PC-3 (cell line): ENCODE measurements around the gene GNAI2. TPM values are rescaled to one million over a fixed set of nuclear protein-coding genes. Genes with fewer than 3 reads are reported as not detected.

Experiments
- ATAC-seq: fragments of 200-7000 bp; cut with Tn5 transposase; 2 replicates; pipeline ENCODE4 v1.9.1; 2020; ENCODE audit warnings: mild to moderate bottlenecking, moderate library complexity
- BruUV-seq: library from RNA; stranded (reverse); fragments of 400-500 nt; replicated peaks from 2 replicates; lab custom pipeline; 2021; lab: Mats Ljungman, UMichigan
- CTCF ChIA-PET: fragments of 300-600 bp; sonication (Branson Sonifier 250); formaldehyde crosslinking; loops from one replicate; lab custom pipeline; 2022; ENCODE audit warnings: antibody characterized with exemption; lab: Charles Lee
- POLR2A ChIA-PET: fragments of 300-600 bp; sonication (Branson Sonifier 250); formaldehyde crosslinking; loops from one replicate; lab custom pipeline; 2022; ENCODE audit warnings: antibody characterized with exemption; ENCODE audit not compliant: unreplicated experiment; lab: Charles Lee
- DNase-seq: peaks from one replicate; pipeline ENCODE4 v3.0.0-alpha.2; 2015
- H2AFZ ChIP-seq: fragments of 300-600 bp; sonication (generic); 2 replicates; pipeline ENCODE4 v1.6.0; 2016; ENCODE audit warnings: antibody characterized with exemption, low read length
- H3F3A ChIP-seq: fragments of 300-600 bp; sonication (generic); one replicate; pipeline ENCODE4 v1.6.0; 2017; ENCODE audit warnings: antibody characterized with exemption, low read length, control low read depth, mild to moderate bottlenecking; ENCODE audit not compliant: unreplicated experiment
- H3K27ac ChIP-seq: fragments of 300-600 bp; sonication (generic); 2 replicates; pipeline ENCODE4 v1.5.1; 2016; ENCODE audit warnings: mild to moderate bottlenecking, low read length
- H3K27me3 ChIP-seq: fragments of 300-600 bp; sonication (generic); 2 replicates; pipeline ENCODE4 v1.6.1; 2016; ENCODE audit warnings: low read length, mixed read lengths
- H3K36me3 ChIP-seq: fragments of 300-600 bp; sonication (generic); 2 replicates; pipeline ENCODE4 v1.6.1; 2016; ENCODE audit warnings: low read depth, mixed run types, low read length, mixed read lengths
- H3K4me1 ChIP-seq: fragments of 300-600 bp; sonication (generic); 2 replicates; pipeline ENCODE4 v1.5.1; 2016; ENCODE audit warnings: low read length; ENCODE audit not compliant: insufficient read depth
- H3K4me2 ChIP-seq: fragments of 300-600 bp; sonication (generic); 2 replicates; pipeline ENCODE4 v1.6.0; 2016; ENCODE audit warnings: low read length
- H3K4me3 ChIP-seq: fragments of 300-600 bp; sonication (generic); 2 replicates; pipeline ENCODE4 v1.5.1; 2016; ENCODE audit warnings: mild to moderate bottlenecking, low read length, mixed read lengths
- H3K79me2 ChIP-seq: fragments of 300-600 bp; sonication (generic); 2 replicates; pipeline ENCODE4 v1.6.1; 2017; ENCODE audit warnings: low read length, mixed read lengths
- H3K9ac ChIP-seq: fragments of 300-600 bp; sonication (generic); 2 replicates; pipeline ENCODE4 v1.6.0; 2016; ENCODE audit warnings: mild to moderate bottlenecking, low read length
- H3K9me2 ChIP-seq: fragments of 300-600 bp; sonication (generic); replicated peaks from 2 replicates; pipeline ENCODE4 v1.6.1; 2016; ENCODE audit warnings: mixed run types, low read length, mixed read lengths
- H3K9me3 ChIP-seq: fragments of 300-600 bp; sonication (generic); 2 replicates; pipeline ENCODE4 v1.6.1; 2016; ENCODE audit warnings: low read length, mixed read lengths
- H4K20me1 ChIP-seq: fragments of 300-600 bp; sonication (generic); 2 replicates; pipeline ENCODE4 v1.6.1; 2016; ENCODE audit warnings: low read length, mixed read lengths
- CTCF ChIP-seq: fragments of 300-600 bp; sonication (generic); conservative IDR thresholded peaks from 2 replicates; pipeline ENCODE4 v1.5.1; 2017; ENCODE audit warnings: antibody characterized with exemption, low read depth, mild to moderate bottlenecking, low read length
- EZH2 ChIP-seq: fragments of 300-600 bp; sonication (generic); IDR thresholded peaks from one replicate; pipeline ENCODE4 v1.6.1; 2017; ENCODE audit warnings: antibody characterized with exemption, mild to moderate bottlenecking, low read length; ENCODE audit not compliant: unreplicated experiment
- EZH2phosphoT487 ChIP-seq: fragments of 300-600 bp; sonication (generic); IDR thresholded peaks from 2 replicates; pipeline ENCODE4 v1.6.1; 2018; ENCODE audit warnings: mild to moderate bottlenecking, antibody characterized with exemption, low read length, borderline replicate concordance
- intact Hi-C: fragments of 100-400 bp; cut with micrococcal nuclease; formaldehyde crosslinking; loops from 2 replicates; pipeline ENCODE4 v1.9.0; 2023
- total RNA-seq: library from RNA; depleted of rRNA; stranded (reverse); fragments of >200 nt; gene quantifications from 2 replicates; pipeline ENCODE4 v1.2.3, GENCODE V29; 2014

GNAI2 gene
- total RNA-seq, 1 experiment from 2014 or later = 221 TPM

- no peaks in the 10 kb centered on the region for H3K27me3 ChIP-seq
- no peak overlapping the region for H2AFZ ChIP-seq
- H3K4me3 ChIP-seq = no peak overlapping the region
- POLR2A ChIA-PET = no interaction called here
- TF ChIP-seq EZH2 (no peak), CTCF (no peak), EZH2phosphoT487 (no peak)
- intact Hi-C loops = no loop called here
- H3K36me3 ChIP-seq = no peaks in the 10 kb centered on the region
- H3K27ac ChIP-seq = no peak overlapping the region
- H4K20me1 ChIP-seq = peaks cover 8% of the 10 kb centered on the region
- no peaks in the 10 kb centered on the region for H3F3A ChIP-seq
- no peak overlapping the region for H3K9ac ChIP-seq
- H3K79me2 ChIP-seq = peaks cover 12% of the 10 kb centered on the region
- peaks cover 4% of the 10 kb centered on the region; the same call in 1 of the 2 replicates for H3K4me1 ChIP-seq
- BruUV-seq = no TSS peak
- no peak overlapping the region for H3K4me2 ChIP-seq
- ATAC-seq (no peak), DNase-seq (no peak)
- H3K9me3 ChIP-seq = no peaks in the 10 kb centered on the region
- CTCF ChIA-PET = interaction anchor here (0.5 kb wide), 1 partner anchor 292 kb away, joined by 20 read pairs; no protein-coding TSS in a partner anchor
- H3K9me2 ChIP-seq = no peaks in the 10 kb centered on the region
Observed at GRCh38 chr3:50232303-50232702, 3.7 kb upstream of the GNAI2 start.

GRCh38 chr3:50233176-50233575, 2.8 kb upstream of the GNAI2 start:
- no peak for ATAC-seq
- H3K9ac ChIP-seq = no peak overlapping the region

More at GRCh38 chr3:50233176-50233575, 2.8 kb upstream of the GNAI2 start:
- H3F3A ChIP-seq = no peaks in the 10 kb centered on the region
- no peaks in the 10 kb centered on the region for H3K36me3 ChIP-seq
- H3K9me2 ChIP-seq = no peaks in the 10 kb centered on the region
- intact Hi-C loops = no loop called here
- no peak overlapping the region for H3K27ac ChIP-seq
- no peak overlapping the region for H3K4me2 ChIP-seq
- TF ChIP-seq CTCF = no peak
- no peak for TF ChIP-seq EZH2phosphoT487
- TF ChIP-seq EZH2 = no peak
- H3K27me3 ChIP-seq = no peaks in the 10 kb centered on the region
- H2AFZ ChIP-seq = no peak overlapping the region
- peaks cover 3% of the 10 kb centered on the region for H3K4me1 ChIP-seq
- ChIA-PET CTCF (no interaction called here), POLR2A (interaction anchor here (0.7 kb wide), 1 partner anchor 32 kb away, joined by 9 read pairs; no protein-coding TSS in a partner anchor)
- peaks cover 9% of the 10 kb centered on the region for H4K20me1 ChIP-seq
- H3K9me3 ChIP-seq = no peaks in the 10 kb centered on the region
- no peak overlapping the region for H3K4me3 ChIP-seq
- H3K79me2 ChIP-seq = peaks cover 21% of the 10 kb centered on the region
- BruUV-seq = no TSS peak
- no peak for DNase-seq
